Measurements from ENCODE around the gene HACD2. TPM values are rescaled to one million over a fixed set of nuclear protein-coding genes. Genes with fewer than 3 reads are reported as not detected.

Gene HACD2
- total RNA-seq, 1 experiment from 2014 or later: 27.4 TPM

DNA sequence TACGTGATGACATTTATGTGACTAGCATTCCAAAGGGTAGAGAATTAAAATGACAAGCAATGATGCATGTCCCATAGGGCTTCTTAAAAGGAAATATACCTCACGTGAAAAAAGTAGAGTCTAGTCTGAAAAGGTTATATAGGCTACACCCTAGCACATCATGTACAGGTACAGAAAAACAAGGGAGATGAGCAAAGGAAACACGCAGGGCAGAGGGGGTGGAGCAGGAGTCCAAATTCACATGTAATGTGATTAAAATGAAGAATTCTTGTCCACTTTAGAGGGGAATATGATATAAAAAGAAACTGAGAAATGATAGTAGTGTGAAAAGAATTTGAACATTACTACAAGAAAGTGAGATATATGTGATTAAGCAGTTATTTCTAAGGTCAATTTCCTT is 59.4 kb downstream of the HACD2 start:
- no peak overlapping the region for H3K27ac ChIP-seq (ENCODE audit: insufficient read length, low read depth, low read length)
- no peak overlapping the region for H2AK5ac ChIP-seq (ENCODE audit: insufficient read length, low read length)
- H3K9me3 ChIP-seq (ENCODE audit: control insufficient read depth, low read depth, low read length): no peaks in the 10 kb centered on the region
- H3K27ac Mint-ChIP-seq: no peak overlapping the region
- H3K14ac ChIP-seq (ENCODE audit: insufficient read depth, low read length): no peak overlapping the region
- H2BK20ac ChIP-seq (ENCODE audit: low read depth, low read length, poor library complexity, severe bottlenecking): no peak overlapping the region
- no peak overlapping the region for H2AFZ ChIP-seq (ENCODE audit: low read length)
- H3K79me1 ChIP-seq (ENCODE audit: insufficient read depth, low read depth, low read length, poor library complexity, severe bottlenecking): no peaks in the 10 kb centered on the region
- H4K5ac ChIP-seq (ENCODE audit: insufficient read length, low read depth, low read length): no peak overlapping the region
- no peak for TF ChIP-seq CTCF (conservative IDR thresholded peaks at IDR 0.05)
- H3K36me3 Mint-ChIP-seq (ENCODE audit: insufficient read depth in 1 of 3, low read depth in 3 of 3): peaks cover 0 to 12% (median 4%) of the 10 kb centered on the region in 3 experiments; a peak in 4 of 7 replicates
- no peaks in the 10 kb centered on the region for H3K4me1 ChIP-seq (ENCODE audit: insufficient read depth, low read length)
- no peak overlapping the region for H3K4me3 Mint-ChIP-seq
- peaks cover 0 to 6% of the 10 kb centered on the region in 2 experiments; a peak in 2 of 4 replicates for H3K4me1 Mint-ChIP-seq
- WGBS (ENCODE audit: extremely low coverage, insufficient read length, low lambda C conversion rate): no CpG with 5 or more reads among the region's 3 CpGs
- no peak overlapping the region for H3T11ph ChIP-seq (ENCODE audit: low read length)
- H2BK12ac ChIP-seq (ENCODE audit: insufficient read length, low read depth, low read length): no peak overlapping the region
- H2BK5ac ChIP-seq (ENCODE audit: insufficient read length, low read length): no peak overlapping the region
- no peaks in the 10 kb centered on the region for H4K20me1 ChIP-seq (ENCODE audit: control insufficient read depth, insufficient read depth, insufficient read length)
- H3K23me2 ChIP-seq (ENCODE audit: insufficient read length, low read depth, low read length, poor library complexity, severe bottlenecking): no peaks in the 10 kb centered on the region
- H3K56ac ChIP-seq (ENCODE audit: insufficient read length, low read depth, low read length): no peak overlapping the region
- no peaks in the 10 kb centered on the region for H3K27me3 Mint-ChIP-seq (ENCODE audit: low read depth)
- H3K79me2 ChIP-seq (ENCODE audit: insufficient read depth, low read length): no peaks in the 10 kb centered on the region
- H2BK120ac ChIP-seq (ENCODE audit: low read depth, low read length, poor library complexity, severe bottlenecking): no peak overlapping the region
- no peak overlapping the region for H4K91ac ChIP-seq (ENCODE audit: insufficient read length, low read depth, low read length)
- no peak for DNase-seq
- no peak overlapping the region for H3K18ac ChIP-seq (ENCODE audit: insufficient read length, low read depth, low read length)
- no peak overlapping the region for H3K4me2 ChIP-seq (ENCODE audit: insufficient read depth, insufficient read length, low read length)
- no peak overlapping the region for H3K4ac ChIP-seq (ENCODE audit: low read depth, low read length)
- H4K8ac ChIP-seq (replicated peaks; ENCODE audit: insufficient read length, low read depth, low read length): no peak overlapping the region
- no peaks in the 10 kb centered on the region for H3K9me3 Mint-ChIP-seq
- H3K9ac ChIP-seq (ENCODE audit: extremely low read depth, insufficient read length, low read length): no peak overlapping the region
- no peaks in the 10 kb centered on the region for H3K27me3 ChIP-seq (ENCODE audit: insufficient read depth, low read length)
- H2BK15ac ChIP-seq (ENCODE audit: low read depth, low read length): no peak overlapping the region
- H3K23ac ChIP-seq (ENCODE audit: insufficient read length, low read depth, low read length): no peak overlapping the region

Measured in H9 (cell line).